GM21423 (cell line): ENCODE data around the gene NEDD4L.
"Not testable (repeated sequence)": the region's sequence is repeated elsewhere in the genome, so short reads cannot be mapped to it uniquely, and the experiment has no call there.

ENCODE experiments used
- ATAC-seq: cut with Tn5 transposase; IDR thresholded peaks from one replicate; pipeline ENCODE4 v1.9.1; 2021; ENCODE audit warnings: mild to moderate bottlenecking, moderate library complexity; ENCODE audit not compliant: unreplicated experiment

NEDD4L gene

DNA sequence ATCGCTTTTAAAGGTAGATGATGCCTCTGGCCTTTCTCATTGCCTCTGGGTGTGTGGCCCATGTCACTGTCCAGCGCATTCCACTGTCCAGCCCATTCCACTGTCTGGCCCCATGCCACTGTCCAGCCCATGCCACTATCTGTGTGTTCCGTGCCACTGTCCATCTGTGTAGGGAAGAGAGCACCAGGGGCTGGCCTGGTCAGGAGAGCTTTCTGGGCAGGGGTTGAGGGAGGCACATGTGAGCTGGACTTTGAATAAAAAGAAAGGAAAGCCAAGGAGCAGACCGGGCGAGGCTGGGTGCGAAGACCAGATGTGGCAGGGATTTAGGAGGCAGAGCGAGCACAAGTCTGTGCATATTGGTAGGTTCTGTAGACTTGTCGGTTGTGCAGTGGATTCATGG is 236.2 kb downstream of the NEDD4L start:
- no peak for ATAC-seq

DNA sequence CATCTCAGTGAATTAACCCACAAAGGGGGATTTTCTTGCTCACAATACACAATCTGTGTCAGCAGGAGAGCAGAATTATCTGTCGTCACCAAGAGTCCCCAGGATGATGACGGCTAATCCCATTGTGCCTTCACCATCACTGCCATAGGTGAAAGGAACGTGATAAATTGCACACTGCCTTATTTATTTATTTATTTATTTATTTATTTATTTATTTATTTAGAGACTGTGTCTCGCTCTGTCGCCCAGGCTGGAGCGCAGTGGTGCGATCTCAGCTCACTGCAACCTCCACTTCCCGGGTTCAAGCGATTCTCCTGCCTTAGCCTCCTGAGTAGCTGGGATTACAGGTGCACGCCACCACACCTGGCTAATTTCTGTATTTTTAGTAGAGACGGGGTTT is 238.8 kb downstream of the NEDD4L start:
- not testable (repeated sequence) for ATAC-seq

DNA sequence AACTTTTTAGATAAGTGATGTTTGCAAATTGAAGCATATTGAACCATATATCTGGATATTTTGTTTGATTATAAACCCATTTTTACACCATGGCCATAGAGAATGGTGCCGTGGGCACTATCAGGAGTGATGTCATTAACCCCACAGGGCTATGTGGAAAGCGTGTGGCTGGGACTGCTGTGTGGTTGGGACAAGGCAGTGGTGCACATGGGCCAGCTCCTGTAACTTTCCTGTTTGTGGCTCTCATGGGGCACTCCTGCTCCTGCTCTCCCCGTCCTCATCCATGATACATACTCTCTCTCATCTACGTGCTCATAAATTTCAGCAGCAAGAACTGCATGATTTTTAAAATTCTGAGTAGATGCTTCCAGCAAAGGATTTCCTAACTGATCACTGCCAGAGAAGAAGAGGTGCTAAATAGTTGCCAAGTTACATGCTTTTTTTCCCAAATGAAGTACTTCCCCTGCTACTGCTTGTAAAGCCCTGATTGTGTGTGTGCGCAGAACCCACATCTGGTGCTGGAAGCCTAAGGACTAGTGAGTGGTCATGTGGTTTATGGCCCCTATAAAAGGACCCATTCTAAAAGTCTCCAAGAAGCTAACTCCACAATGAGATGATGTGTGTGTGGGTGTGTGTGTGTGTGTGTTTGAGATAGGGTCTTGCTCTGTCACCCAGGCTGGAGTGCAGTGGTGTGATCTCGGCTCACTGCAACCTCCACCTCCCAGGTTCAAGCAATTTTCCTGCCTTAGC is 240.8 kb downstream of the NEDD4L start:
- ATAC-seq, result no peak

DNA sequence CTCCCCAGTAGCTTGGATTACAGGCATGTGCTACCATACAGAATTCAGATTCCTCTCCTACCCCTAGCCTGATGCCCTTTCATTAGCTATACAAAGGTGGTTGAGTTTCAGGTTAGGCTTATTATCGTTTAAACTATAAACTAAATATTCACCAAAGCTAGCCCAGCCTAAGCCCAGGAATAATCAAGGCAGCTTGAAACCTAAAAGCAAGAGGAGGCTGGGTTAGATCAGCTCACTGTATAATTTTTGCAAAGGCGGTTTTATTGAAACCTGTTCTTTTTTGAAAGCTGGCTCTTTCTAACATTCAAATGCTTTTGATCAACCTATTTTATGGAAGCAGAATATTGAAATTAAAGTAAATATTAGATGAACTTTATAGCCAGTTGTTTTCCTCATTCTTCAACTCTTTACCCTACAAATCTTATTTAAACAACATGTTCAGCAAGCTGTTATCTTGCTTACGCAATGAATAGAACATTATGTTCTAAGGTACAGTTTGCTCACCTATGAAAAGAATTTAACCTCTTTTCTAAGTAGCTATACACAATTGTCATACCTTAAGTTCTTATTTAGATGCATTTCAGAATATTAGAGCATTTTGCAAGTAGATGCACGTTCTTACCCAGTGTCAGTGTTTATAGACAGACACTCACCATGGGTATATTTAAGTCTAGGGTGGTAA is 241.6 kb downstream of the NEDD4L start:
- ATAC-seq, result no peak

DNA sequence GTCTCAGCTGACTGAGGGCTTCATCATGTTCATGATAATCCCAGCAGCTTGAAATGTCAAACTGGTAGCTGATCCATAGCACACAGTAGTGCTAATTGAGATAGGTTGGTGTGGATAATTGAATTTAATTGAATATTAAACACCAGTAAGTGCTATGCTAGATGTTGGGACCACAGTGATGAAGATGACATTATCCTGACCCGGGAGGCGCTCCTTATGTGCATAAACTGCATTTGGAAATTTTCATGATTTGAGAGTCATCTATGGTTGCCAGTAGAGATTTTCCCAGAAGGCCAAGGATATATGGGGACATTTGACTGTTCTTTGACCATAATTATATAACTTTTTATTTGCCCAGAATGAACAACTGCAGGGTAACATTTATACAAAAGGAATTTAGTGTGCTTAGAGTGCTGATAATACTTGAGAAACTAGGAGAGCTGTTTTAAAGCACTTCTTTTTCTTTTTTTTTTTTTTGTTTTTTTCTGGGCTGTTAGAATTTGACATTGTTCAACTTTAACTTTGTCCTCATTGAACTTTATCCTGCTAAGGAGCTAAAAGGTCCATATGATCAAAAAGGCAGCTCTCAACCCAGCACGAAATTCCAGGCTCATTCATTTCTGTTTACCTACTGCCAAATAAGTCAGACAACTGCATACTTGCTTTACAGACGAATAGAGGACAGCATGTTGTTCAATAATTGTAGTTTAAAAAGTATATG is 242.8 kb downstream of the NEDD4L start:
- ATAC-seq, result no peak

DNA sequence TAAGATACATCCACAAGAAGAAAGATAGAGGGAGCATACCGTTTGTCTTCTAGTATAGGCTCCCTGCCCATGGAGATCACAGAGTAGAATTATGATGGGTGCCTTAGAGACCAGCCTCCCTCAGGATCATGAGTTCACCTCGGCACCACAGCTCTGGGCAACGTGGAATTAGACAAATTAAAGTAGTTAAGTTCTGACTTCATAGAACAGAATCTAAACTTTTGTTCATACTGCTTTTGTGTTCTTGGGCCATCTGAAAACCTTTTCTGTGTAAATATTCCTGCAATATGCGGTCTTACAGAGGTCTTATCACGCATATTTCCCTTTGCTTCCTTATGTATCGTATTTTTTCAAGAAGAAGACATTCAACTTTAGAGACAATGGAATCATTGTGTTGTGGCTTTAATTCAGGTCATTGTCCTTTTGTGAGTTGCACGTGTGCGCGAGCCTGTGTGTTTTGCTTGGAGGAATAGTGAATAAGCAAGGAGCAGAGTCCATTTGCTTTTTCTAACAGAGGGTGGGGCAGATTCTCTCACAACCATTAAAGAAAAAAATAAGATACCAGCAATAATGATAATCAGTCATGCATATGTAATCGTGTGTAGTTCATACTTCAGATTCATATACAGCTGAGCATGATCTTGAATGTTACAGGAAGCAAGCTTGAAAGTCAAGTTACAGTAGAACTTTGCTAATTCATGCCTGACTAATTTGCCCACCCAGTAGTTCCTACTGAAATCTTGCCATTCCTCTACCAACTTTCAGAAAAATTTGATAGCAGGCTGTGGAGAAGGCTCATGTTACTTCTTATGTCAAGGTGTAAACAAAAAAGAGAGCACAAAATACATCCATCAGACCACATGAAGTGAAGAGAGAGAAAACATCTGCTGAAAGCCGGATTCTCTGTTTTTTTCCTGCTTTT is 243.6 kb downstream of the NEDD4L start:
- no peak for ATAC-seq

DNA sequence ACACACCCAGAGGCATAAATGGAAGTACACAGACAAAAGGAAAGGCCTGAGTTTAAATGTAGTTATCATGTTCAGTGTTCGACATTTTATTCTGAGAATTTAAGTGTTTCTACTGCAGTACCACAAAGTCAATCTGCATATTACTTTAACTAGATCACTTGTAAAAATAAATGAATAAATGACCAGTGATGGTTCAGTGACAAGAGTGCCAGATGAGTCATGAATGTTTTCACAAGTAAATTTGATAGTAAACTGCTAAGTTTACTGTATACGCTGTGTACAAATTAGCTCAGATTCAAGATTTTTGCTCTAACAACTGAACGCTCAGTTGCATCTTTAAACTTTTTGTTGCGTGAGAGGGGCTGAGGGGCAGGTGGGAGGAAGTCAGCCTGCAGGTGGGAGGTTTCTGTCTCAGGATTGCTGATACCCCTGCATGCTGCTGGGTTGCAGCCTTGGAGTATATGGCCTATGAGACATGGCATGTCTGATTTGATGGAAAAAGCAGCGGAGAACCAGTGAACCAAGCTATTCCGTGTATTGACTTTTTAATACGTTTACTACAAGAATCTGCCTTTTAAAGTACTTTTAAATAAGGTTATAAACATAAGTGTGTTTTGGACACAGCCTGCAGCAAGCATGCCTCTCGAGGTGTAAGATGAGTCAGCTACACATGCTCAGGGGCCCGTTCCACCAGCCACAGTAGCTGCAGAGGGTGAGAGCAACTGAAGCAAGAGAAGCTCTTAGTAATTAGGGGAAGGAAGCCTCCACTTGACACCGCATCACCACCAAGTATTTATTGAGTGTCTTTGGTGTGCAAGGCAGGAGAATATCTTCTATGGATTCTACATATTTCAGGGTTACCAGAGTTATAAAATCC is 245.1 kb downstream of the NEDD4L start:
- ATAC-seq, result peak; percentile 67

DNA sequence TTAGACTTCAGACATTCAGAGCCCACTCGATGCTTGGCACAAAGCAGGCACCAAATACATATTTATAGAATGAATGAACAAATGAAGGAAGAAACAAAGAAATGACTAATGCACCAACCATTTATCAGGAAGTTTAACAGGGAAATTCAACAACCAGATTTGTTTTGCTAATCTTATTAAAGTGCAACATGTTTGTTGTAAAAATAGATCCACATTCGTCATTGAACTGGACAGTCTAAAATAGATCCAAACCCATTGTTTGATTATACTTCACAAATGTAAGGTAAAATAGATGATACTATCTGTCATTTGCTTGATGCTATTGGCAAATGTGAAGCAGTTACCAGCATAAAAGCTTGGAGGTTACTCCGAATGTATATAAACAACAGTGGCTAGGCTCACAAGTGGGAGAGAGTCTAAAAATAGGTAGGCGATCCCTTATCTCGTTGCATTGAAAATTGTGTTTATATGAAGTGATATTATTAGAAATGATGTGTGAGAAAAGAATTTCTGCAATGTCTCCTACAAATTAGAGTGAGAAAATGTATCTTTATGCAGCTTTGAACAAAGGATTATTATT is 246.2 kb downstream of the NEDD4L start:
- no peak for ATAC-seq

DNA sequence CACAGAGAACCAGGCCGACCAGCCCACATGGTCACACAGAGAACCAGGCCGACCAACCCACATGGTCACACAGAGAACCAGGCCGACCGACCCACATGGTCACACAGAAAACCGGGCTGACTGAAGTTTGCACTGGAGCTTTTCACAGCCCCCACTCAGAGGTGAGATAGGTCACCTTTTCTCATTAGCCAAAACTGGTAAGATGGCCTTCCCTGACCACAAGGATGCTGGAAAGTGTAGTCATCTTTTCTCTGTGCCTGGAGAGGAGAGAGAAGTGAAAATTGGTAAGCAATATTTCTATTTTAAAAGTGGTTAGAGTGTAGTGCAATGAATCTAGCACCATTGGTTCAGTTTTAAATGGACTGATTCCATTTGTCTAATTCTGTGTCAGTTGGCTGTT is 247.1 kb downstream of the NEDD4L start:
- ATAC-seq, result no peak

DNA sequence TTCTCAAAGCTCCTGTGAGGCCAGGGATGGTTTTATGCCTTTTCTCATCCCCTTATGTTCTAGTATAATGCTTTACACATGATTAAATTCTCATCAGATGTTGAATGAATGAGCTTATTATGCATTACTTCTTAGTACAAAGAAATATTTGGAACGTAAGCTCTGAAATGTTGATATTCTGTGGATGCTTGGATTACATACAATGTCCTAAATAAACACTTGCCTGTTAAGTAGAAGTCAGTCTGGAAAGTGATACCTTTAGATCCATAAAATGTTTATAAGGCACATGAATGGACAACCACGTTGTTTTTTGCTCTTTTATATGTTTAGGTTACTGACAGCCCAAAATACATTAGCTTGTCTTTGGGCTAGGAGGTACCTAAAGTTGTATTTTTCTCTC is 248.6 kb downstream of the NEDD4L start:
- ATAC-seq, result no peak

DNA sequence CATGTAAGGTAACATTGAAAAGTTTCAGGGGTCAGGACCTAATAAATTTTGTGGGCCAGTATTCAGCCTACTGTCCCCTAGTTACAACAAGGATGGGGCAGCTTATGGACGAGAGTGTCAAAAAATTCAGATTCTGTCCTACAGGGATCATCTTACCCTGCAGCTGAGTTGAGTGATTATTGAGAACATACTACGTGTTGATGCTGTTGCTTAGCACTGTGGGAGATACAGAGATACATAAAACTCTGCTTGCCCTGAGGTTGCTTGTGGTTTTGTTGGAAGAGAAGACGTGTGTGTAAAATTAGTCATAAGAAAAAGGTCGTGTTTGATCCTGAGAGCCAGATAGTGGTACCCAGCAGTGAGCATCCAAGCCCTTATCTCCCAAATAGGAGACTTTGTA is 253.2 kb downstream of the NEDD4L start:
- ATAC-seq, result no peak

DNA sequence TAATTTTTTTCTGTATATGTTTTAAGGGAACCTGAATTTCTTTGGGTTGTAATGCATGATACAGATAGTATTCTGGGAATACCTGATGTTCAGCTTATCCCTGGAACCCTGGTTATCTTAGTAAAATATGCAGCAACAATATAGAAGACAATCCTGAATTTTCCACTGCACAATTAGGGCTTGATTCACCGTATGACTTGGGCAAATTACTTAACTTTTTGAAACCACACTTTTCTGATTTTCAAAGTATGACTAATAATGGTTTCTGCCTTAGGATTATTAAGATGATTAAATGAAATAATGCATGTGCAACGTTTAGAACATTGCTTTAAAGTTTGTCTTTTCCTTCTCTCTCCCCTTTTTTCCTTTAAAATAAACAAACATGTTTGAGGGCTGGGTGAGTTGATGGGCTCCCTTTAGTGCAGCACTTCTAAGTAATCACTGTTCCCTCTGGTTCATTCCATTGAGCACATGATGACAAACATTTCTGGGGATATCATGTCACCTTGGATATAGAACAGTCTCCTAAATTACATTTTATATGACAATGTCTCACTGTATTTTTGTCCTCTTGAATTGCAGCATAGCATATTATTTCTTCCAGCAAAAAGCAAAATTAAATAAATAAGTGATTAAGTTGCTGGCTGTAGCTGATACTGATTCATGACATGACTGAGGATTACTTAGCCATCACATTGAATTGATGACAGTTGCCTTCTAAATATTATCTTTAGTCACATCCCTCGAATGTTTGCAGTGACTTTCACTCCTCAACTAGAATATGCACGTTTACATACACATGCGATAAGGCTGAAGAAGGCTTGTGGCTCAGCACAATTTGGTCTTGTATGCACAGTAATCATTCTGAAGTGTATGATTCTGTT is 254.5 kb downstream of the NEDD4L start:
- no peak for ATAC-seq

DNA sequence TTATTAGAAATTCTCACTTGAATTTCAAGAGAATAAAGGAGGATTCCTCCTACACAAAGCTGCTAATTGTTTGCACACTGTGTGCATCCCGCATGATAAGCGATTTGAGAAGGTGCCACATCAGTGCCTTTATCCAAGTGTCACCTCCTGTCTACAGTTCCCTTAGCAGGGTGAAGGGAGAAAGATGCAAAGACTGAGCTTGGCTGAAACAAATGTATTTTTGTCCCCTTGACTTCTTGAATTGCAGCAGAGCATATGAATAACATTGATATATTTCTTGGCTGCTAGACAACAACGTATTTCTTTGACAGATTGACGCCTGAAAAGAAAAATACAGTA is 255.1 kb downstream of the NEDD4L start:
- no peak for ATAC-seq

DNA sequence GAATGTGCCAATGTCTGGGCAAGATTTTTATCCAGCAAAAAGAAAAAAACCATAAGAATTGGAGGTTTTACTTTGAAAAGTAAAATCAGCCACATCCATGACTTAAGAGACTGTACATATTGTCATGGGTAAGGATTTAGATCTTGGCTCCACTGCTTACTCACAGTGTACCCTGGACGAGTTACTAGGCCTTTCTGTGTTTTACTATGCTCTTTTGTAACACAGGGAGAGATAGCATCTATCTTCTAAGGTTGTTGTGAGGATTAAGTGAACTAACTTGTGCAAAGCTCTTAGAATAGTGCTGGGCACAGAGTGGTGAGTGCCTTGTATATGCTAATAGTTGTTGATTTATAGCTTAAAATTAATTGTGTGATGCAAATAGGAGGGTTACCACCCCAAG is 255.9 kb downstream of the NEDD4L start:
- no peak for ATAC-seq

DNA sequence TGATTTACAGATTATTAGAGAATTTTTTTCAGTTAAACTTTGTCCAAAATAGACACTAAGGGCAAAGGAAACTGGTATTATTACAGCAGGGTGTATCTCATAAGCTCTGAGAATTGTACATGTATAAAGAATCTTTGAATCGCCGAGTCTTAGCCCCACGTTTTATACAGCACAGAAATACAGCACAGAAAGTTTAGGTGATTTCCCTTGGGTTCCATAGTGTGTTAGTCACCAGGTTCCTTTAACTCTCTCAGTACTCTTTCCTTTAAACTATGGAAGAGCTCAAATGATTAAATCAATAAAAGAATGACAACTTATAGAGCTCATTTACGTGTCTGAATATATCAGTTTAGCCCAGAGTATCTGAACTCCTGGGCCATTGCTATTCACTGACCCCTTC is 256.8 kb downstream of the NEDD4L start:
- ATAC-seq, result no peak

DNA sequence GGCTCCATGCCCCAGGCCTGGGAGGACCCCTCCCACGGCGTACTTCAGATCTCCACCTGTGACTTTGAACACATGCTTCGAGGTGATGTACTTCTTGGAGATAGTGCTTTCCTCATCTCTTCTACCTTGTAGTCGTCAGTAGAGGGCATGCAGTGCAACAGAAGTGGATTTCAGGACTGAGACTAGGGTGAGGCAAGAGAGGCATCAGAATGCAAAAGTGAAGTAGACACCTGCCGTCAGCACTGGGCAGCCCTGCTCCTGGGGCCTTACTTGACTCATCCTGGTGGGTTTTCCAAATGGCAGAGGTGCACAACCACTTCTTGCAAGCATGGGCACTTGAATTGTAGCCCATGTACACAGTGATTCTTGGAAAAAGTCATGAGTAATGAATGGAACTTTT is 258.8 kb downstream of the NEDD4L start:
- ATAC-seq, result no peak

DNA sequence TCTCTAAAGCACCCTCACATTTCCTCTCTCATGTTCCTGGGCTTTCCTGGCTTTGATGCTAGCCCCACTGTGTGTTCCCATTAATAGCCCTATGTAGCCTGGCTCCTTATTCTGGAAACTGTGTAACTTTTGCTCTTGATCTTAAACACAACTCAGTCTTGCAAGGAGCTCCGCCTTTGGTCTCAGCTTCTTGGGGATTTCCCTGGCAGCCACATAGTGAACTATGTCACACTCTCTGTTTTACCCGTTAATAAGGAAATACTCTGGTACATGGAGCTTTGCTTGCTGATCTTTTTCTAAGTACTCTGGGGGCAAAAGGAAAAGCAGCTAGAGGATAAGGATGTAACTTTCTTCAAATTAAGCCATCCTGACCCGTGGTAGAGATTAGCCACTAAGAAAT is 259.3 kb downstream of the NEDD4L start:
- peak; percentile 67 for ATAC-seq

DNA sequence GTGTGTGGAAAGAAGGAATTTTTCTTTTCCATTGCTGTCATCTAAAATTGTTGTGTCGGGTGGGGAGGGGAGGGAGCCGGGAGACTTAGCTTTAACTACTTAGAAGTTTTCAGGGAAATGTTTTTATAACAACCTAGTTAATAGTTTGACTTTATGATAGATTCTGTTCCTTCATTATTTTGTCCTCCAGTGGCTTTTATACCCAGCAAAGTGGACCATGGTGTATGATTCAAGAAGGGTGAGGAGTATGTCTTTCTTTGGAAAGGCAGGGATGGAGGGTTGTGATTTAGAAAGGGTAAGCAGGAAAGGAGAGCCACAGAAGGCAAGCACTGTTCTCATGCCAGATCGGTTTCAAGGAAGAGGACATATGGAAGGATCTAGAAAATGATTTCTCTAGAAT is 261.8 kb downstream of the NEDD4L start:
- ATAC-seq, result no peak

DNA sequence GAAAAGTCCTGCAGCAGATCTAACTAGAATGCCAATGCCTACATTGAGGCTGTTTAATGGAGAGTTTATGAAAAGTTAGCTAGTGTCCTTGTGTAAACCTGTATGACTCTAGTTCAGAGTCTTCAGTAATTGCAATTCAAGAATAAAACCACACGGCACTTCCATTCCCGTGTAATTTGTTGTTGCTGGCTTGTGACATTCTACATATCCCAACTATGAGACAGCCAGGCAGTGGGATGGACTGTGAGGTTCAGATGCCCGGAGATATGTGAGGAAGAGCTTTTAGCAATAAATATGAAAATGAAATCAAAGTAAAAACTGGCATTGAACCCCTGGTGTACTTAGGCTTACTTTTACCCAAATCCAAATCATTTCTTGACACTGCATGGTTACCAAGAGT is 263.4 kb downstream of the NEDD4L start:
- ATAC-seq, result no peak
